GM06990 (cell line): ENCODE measurements around the gene TSHZ3.

ENCODE experiments used
- DNase-seq: peaks from one replicate; pipeline ENCODE4 v3.0.0-alpha.2; 2011; ENCODE audit not compliant: insufficient read length; ENCODE audit errors: extremely low read depth
- H3K27me3 ChIP-seq: replicated peaks from 2 replicates; pipeline ENCODE4 v1.6.0; 2011; ENCODE audit warnings: low read length; ENCODE audit not compliant: control insufficient read depth, insufficient read depth
- H3K36me3 ChIP-seq: 2 replicates; pipeline ENCODE4 v1.5.1; 2011; ENCODE audit warnings: low read length; ENCODE audit not compliant: control insufficient read depth, insufficient read depth
- H3K4me3 ChIP-seq: replicated peaks from 2 replicates; pipeline ENCODE4 v1.5.1; 2011; ENCODE audit warnings: low read depth, mild to moderate bottlenecking, control low read depth, low read length
- CTCF ChIP-seq: IDR thresholded peaks from 2 replicates; pipeline ENCODE4 v1.5.1; 2011; ENCODE audit warnings: low read length, control low read depth, mild to moderate bottlenecking, inconsistent platforms; ENCODE audit not compliant: insufficient read depth, poor library complexity, severe bottlenecking

TSHZ3 gene

GRCh38 chr19:31253526-31254179 lies 95.6 kb downstream of the TSHZ3 start:
- no peak for TF ChIP-seq CTCF
- no peak for DNase-seq
- H3K36me3 ChIP-seq, result no peaks in the 10 kb centered on the region

GRCh38 chr19:31252441-31252840 lies 96.8 kb downstream of the TSHZ3 start:
- no peaks in the 10 kb centered on the region for H3K36me3 ChIP-seq
- DNase-seq, result no peak
- H3K27me3 ChIP-seq, result no peaks in the 10 kb centered on the region
- H3K4me3 ChIP-seq, result no peak overlapping the region
- no peak for TF ChIP-seq CTCF

More at GRCh38 chr19:31253526-31254179, 95.6 kb downstream of the TSHZ3 start:
- H3K27me3 ChIP-seq, result no peaks in the 10 kb centered on the region
- no peak overlapping the region for H3K4me3 ChIP-seq

- no peak for TF ChIP-seq CTCF
- Histone ChIP-seq H3K4me3 (no peak overlapping the region), H3K36me3 (no peaks in the 10 kb centered on the region), H3K27me3 (no peaks in the 10 kb centered on the region)
- DNase-seq, result no peak
Observed at GRCh38 chr19:31249217-31249616, 100.0 kb downstream of the TSHZ3 start.

- Histone ChIP-seq H3K36me3 (no peaks in the 10 kb centered on the region), H3K27me3 (no peaks in the 10 kb centered on the region), H3K4me3 (no peak overlapping the region)
- DNase-seq, result no peak
- TF ChIP-seq CTCF, result no peak
Observed at GRCh38 chr19:31235806-31236205, 113.4 kb downstream of the TSHZ3 start.

GRCh38 chr19:31233295-31233800 lies 115.9 kb downstream of the TSHZ3 start:
- no peaks in the 10 kb centered on the region for H3K27me3 ChIP-seq
- H3K4me3 ChIP-seq, result no peak overlapping the region
- no peaks in the 10 kb centered on the region for H3K36me3 ChIP-seq
- DNase-seq, result no peak
- no peak for TF ChIP-seq CTCF
